SU-DHL-6 (cell line): ENCODE results near the gene HEPH.

ENCODE experiments used
- H2AFZ ChIP-seq: fragments of 200-600 bp; sonication (generic); 2 replicates; pipeline ENCODE4 v1.6.1; 2014; ENCODE audit warnings: low read depth, mild to moderate bottlenecking, moderate library complexity, mixed read lengths, antibody characterized with exemption, low read length; ENCODE audit not compliant: severe bottlenecking
- H3F3A ChIP-seq: fragments of 200-600 bp; shearing (Covaris generic); 2 replicates; pipeline ENCODE4 v1.6.0; 2016; ENCODE audit warnings: antibody characterized with exemption, mild to moderate bottlenecking; ENCODE audit not compliant: insufficient read depth
- H3K27ac ChIP-seq: fragments of 200-600 bp; sonication (generic); 2 replicates; pipeline ENCODE4 v1.5.1; 2016; ENCODE audit warnings: low read depth, mild to moderate bottlenecking, low read length, moderate library complexity, mixed read lengths
- H3K27me3 ChIP-seq: fragments of 200-600 bp; sonication (generic), shearing (Covaris generic); 2 replicates; pipeline ENCODE4 v1.6.0; 2014; ENCODE audit warnings: mild to moderate bottlenecking, low read length
- H3K36me3 ChIP-seq: fragments of 200-600 bp; sonication (generic); 2 replicates; pipeline ENCODE4 v1.6.1; 2014; ENCODE audit warnings: mild to moderate bottlenecking, low read length, mixed read lengths
- H3K4me2 ChIP-seq: fragments of 300-600, 200-600 bp; shearing (Covaris generic), sonication (generic); 2 replicates; pipeline ENCODE4 v1.6.0; 2014; ENCODE audit warnings: low read length, low read depth, mild to moderate bottlenecking; ENCODE audit not compliant: poor library complexity, severe bottlenecking
- H3K4me3 ChIP-seq: fragments of 200-600 bp; sonication (generic); 2 replicates; pipeline ENCODE4 v1.5.1; 2014; ENCODE audit warnings: antibody characterized with exemption, low read length, mild to moderate bottlenecking, mixed read lengths; ENCODE audit not compliant: insufficient read depth, poor library complexity, severe bottlenecking
- H3K79me2 ChIP-seq: fragments of 200-600 bp; sonication (generic); 2 replicates; pipeline ENCODE4 v1.6.1; 2014; ENCODE audit warnings: mild to moderate bottlenecking, low read length, moderate library complexity; ENCODE audit not compliant: insufficient read depth
- H3K9ac ChIP-seq: fragments of 200-600 bp; sonication (generic); 2 replicates; pipeline ENCODE4 v1.7.0; 2014; ENCODE audit warnings: mild to moderate bottlenecking, low read length
- H3K9me2 ChIP-seq: fragments of 200-600 bp; sonication (generic); replicated peaks from 2 replicates; pipeline ENCODE4 v1.6.1; 2014; ENCODE audit warnings: low read length; ENCODE audit not compliant: insufficient read depth
- H3K9me3 ChIP-seq: fragments of 200-600 bp; sonication (generic); 2 replicates; pipeline ENCODE4 v1.6.1; 2014; ENCODE audit warnings: low read length, mixed read lengths; ENCODE audit not compliant: insufficient read depth
- H4K20me1 ChIP-seq: fragments of 200-600 bp; sonication (generic); 2 replicates; pipeline ENCODE4 v1.6.1; 2014; ENCODE audit warnings: low read depth, mild to moderate bottlenecking, antibody characterized with exemption, low read length, moderate library complexity, mixed read lengths
- EZH2phosphoT487 ChIP-seq: fragments of 200-600 bp; sonication (generic), shearing (Covaris generic); conservative IDR thresholded peaks from 2 replicates; pipeline ENCODE4 v1.6.1; 2018; ENCODE audit warnings: mild to moderate bottlenecking, antibody characterized with exemption, low read length, moderate library complexity, mixed read lengths
- TF ChIP-seq, protein P1 (sequence below): fragments of 200-600 bp; sonication (generic); IDR thresholded peaks from one replicate; pipeline ENCODE4 v1.5.1; 2017; ENCODE audit warnings: antibody characterized with exemption, mild to moderate bottlenecking, low read length, moderate library complexity; ENCODE audit not compliant: insufficient read depth, poor library complexity, severe bottlenecking

Gene HEPH

DNA sequence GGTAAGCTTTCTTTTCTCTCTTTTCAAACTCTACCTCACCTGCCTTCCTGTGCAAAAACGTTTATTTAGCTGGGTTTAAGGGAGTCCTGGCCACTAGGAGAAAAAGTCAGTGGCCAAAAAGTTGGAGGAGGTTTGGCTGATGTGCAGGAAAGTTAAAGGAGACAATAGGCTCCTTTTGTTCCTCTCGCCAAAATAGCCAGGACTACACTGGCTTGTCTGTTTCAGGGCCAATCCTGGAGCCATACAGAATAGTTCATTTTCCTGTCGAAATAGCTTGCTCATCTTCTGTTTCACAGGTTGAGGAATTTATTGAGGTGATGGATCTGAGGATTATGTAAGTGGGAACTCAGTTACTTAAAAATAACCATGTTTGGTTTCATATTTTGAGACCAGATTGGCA lies 423 bp downstream of the HEPH start:
- Histone ChIP-seq H4K20me1 (no peaks in the 10 kb centered on the region), H3K9me3 (no peaks in the 10 kb centered on the region), H3F3A (no peaks in the 10 kb centered on the region), H3K4me2 (no peak overlapping the region), H3K27ac (no peak overlapping the region), H3K9ac (no peak overlapping the region), H3K4me3 (no peak overlapping the region), H3K36me3 (no peaks in the 10 kb centered on the region), H3K9me2 (no peaks in the 10 kb centered on the region), H2AFZ (no peak overlapping the region), H3K79me2 (no peaks in the 10 kb centered on the region), H3K27me3 (no peaks in the 10 kb centered on the region)
- TF ChIP-seq EZH2phosphoT487, result no peak
- TF ChIP-seq, protein P1, sequence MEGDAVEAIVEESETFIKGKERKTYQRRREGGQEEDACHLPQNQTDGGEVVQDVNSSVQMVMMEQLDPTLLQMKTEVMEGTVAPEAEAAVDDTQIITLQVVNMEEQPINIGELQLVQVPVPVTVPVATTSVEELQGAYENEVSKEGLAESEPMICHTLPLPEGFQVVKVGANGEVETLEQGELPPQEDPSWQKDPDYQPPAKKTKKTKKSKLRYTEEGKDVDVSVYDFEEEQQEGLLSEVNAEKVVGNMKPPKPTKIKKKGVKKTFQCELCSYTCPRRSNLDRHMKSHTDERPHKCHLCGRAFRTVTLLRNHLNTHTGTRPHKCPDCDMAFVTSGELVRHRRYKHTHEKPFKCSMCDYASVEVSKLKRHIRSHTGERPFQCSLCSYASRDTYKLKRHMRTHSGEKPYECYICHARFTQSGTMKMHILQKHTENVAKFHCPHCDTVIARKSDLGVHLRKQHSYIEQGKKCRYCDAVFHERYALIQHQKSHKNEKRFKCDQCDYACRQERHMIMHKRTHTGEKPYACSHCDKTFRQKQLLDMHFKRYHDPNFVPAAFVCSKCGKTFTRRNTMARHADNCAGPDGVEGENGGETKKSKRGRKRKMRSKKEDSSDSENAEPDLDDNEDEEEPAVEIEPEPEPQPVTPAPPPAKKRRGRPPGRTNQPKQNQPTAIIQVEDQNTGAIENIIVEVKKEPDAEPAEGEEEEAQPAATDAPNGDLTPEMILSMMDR, result no peak

DNA sequence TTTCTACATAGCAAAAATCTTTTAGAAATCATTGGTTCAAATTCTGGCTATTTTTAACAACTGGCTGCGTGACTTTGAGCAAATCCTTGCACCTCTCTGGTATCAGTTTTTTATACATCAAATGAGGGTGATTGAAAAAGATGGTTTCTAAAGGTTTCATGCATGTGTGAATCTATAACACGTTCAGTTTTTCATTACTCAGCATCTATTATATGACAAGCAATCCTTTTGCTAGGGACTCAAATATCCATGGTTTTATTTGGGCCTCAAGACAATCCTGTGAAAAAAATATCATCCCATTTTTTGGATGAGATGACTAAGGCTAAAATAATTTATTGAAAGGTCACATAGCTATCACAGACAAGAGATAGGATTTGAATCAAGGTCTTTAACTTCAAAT lies 884 bp downstream of the HEPH start:
- Histone ChIP-seq H3K36me3 (no peaks in the 10 kb centered on the region), H3K9me3 (no peaks in the 10 kb centered on the region), H3K4me3 (no peak overlapping the region), H3F3A (no peaks in the 10 kb centered on the region), H2AFZ (no peak overlapping the region), H3K27me3 (no peaks in the 10 kb centered on the region), H3K79me2 (no peaks in the 10 kb centered on the region), H3K9me2 (no peaks in the 10 kb centered on the region), H4K20me1 (no peaks in the 10 kb centered on the region), H3K9ac (no peak overlapping the region), H3K27ac (no peak overlapping the region), H3K4me2 (no peak overlapping the region)
- TF ChIP-seq EZH2phosphoT487, result no peak
- TF ChIP-seq, protein P1, result no peak

DNA sequence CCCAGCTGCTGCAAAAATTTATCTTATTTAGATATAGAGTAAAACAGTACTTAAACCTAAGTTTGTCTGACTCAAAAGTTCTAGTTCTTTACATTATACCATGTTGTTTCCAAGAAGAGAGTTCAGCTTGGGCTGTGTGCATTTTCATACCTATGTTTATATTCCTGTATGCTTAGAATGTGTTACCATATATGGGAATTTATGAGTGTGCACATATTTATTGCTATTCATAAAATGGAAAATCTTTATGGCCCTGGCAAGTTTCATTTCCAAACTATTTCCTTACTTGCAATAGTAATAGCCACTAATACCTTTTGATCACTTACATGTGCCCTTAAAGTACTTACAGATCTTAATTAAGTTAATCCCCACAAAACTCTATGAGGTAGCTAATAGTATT lies 2.6 kb downstream of the HEPH start:
- H3K4me3 ChIP-seq, result no peak overlapping the region
- no peak overlapping the region for H2AFZ ChIP-seq
- H3F3A ChIP-seq, result no peaks in the 10 kb centered on the region
- no peaks in the 10 kb centered on the region for H3K36me3 ChIP-seq
- H4K20me1 ChIP-seq, result no peaks in the 10 kb centered on the region
- no peaks in the 10 kb centered on the region for H3K27me3 ChIP-seq
- no peak overlapping the region for H3K27ac ChIP-seq
- H3K4me2 ChIP-seq, result no peak overlapping the region
- TF ChIP-seq, protein P1, result no peak
- TF ChIP-seq EZH2phosphoT487, result no peak
- no peaks in the 10 kb centered on the region for H3K79me2 ChIP-seq
- no peaks in the 10 kb centered on the region for H3K9me2 ChIP-seq
- no peaks in the 10 kb centered on the region for H3K9me3 ChIP-seq
- no peak overlapping the region for H3K9ac ChIP-seq

DNA sequence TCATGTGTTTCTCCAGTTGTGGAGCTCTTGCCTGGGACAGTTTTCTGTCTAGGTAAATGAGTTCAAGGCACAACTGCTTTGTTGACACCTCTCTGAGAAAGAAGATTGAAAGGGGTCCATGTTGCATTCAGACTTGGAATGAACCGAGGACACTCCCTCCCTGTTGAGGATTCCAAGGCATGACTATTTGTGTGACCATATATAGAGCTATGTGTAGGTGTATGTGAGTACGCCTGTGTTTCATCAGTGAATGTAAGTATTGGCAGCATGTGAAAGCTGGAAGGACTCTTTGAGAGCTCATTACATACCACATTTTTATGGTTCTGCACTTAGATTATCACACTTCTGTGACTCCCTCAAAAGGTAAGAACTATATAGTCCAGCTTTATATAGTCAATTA lies 3.4 kb downstream of the HEPH start:
- no peaks in the 10 kb centered on the region for H3K36me3 ChIP-seq
- no peaks in the 10 kb centered on the region for H4K20me1 ChIP-seq
- no peak overlapping the region for H3K4me3 ChIP-seq
- H3K27ac ChIP-seq, result no peak overlapping the region
- H3K4me2 ChIP-seq, result no peak overlapping the region
- no peaks in the 10 kb centered on the region for H3K9me2 ChIP-seq
- H3K9ac ChIP-seq, result no peak overlapping the region
- no peaks in the 10 kb centered on the region for H3K9me3 ChIP-seq
- no peak overlapping the region for H2AFZ ChIP-seq
- no peak for TF ChIP-seq EZH2phosphoT487
- TF ChIP-seq, protein P1, result no peak
- no peaks in the 10 kb centered on the region for H3F3A ChIP-seq
- H3K79me2 ChIP-seq, result no peaks in the 10 kb centered on the region
- no peaks in the 10 kb centered on the region for H3K27me3 ChIP-seq
